K562 (cell line): Measurements from ENCODE around the gene RDH16. TPM values are rescaled to one million over a fixed set of nuclear protein-coding genes. Genes with fewer than 3 reads are reported as not detected.

Experiments
- ATAC-seq: fragments of 200-7000 bp; cut with Tn5 transposase; 3 replicates; pipeline ENCODE4 v1.9.1; 2020; ENCODE audit warnings: moderate library complexity
- BruUV-seq: library from RNA; stranded (reverse); fragments of 400-500 nt; replicated peaks from 2 replicates; lab custom pipeline; 2021; lab: Mats Ljungman, UMichigan
- CTCF ChIA-PET: fragments of 300-600 bp; formaldehyde crosslinking; extraction: SDS; loops from one replicate; lab custom pipeline; 2021; ENCODE audit warnings: low intra/inter-chr PET ratio; lab: Yijun Ruan, JAX
- POLR2A ChIA-PET: fragments of 300-600, 350-650 bp; sonication (Branson Sonifier 250); formaldehyde crosslinking; extraction: SDS; loops from one replicate; lab custom pipeline; 2021; ENCODE audit warnings: antibody characterized with exemption, inconsistent platforms; lab: Yijun Ruan, JAX
- DNase-seq, 4 experiments: peaks; one replicate each; pipeline versions ENCODE4 v3.0.0 to v3.0.0-alpha.2; 2011 to 2018; ENCODE audit warnings: low spot score in 3 of 4, mixed read lengths in 3 of 4; ENCODE audit errors: extremely low read depth in 1 of 4
- FAIRE-seq: peaks from 2 replicates; lab custom pipeline; 2011; peaks lifted over from hg19 to GRCh38; lab: Jason Lieb, UNC
- H2AFZ ChIP-seq: 2 replicates; pipeline ENCODE4 v1.6.0; 2011; ENCODE audit warnings: low read depth, low read length, control low read depth, inconsistent platforms
- H3K27ac ChIP-seq: fragments of 200-600 bp; 3 replicates; pipeline ENCODE4 v1.8.0; 2011; ENCODE audit warnings: low read depth, mild to moderate bottlenecking, control low read depth, inconsistent platforms, low read length, moderate library complexity, mixed read lengths; ENCODE audit errors: extremely low read depth
- H3K27me3 ChIP-seq, 2 experiments: fragments of 300-600 bp in 1 of 2; 2 replicates in 1 of 2; 3 replicates in 1 of 2; pipeline versions ENCODE4 v1.6.0 to v1.8.0; 2011; ENCODE audit warnings: inconsistent platforms in 2 of 2, low read length in 2 of 2, mild to moderate bottlenecking in 1 of 2, mixed read lengths in 1 of 2, moderate library complexity in 1 of 2; ENCODE audit not compliant: control insufficient read depth in 2 of 2, insufficient read depth in 2 of 2
- H3K36me3 ChIP-seq: fragments of 300-600 bp; 3 replicates; pipeline ENCODE4 v1.8.0; 2011; ENCODE audit warnings: mild to moderate bottlenecking, low read length, inconsistent platforms; ENCODE audit not compliant: control insufficient read depth, insufficient read depth
- H3K4me1 ChIP-seq, 2 experiments: fragments of 200-600 bp in 1 of 2; replicated peaks in 1 of 2; 2 replicates in 1 of 2; 3 replicates in 1 of 2; pipeline versions ENCODE4 v1.5.1 to v1.8.0; 2011; ENCODE audit warnings: inconsistent platforms in 2 of 2, low read length in 2 of 2, mild to moderate bottlenecking in 1 of 2, mixed read lengths in 1 of 2, moderate library complexity in 1 of 2; ENCODE audit not compliant: control insufficient read depth in 2 of 2, insufficient read depth in 2 of 2
- H3K4me2 ChIP-seq: 2 replicates; pipeline ENCODE4 v1.6.1; 2011; ENCODE audit warnings: low read length, control low read depth, inconsistent platforms, mixed read lengths; ENCODE audit not compliant: insufficient read depth
- H3K4me3 ChIP-seq: fragments of 200-600 bp; sonication (generic), shearing (Covaris generic); 2 replicates; pipeline ENCODE4 v1.5.1; 2016; ENCODE audit warnings: control low read depth, inconsistent platforms
- H3K79me2 ChIP-seq: fragments of 200-600 bp; 3 replicates; pipeline ENCODE4 v1.8.0; 2011; ENCODE audit warnings: low read length, inconsistent platforms; ENCODE audit not compliant: control insufficient read depth, insufficient read depth
- H3K9ac ChIP-seq, 2 experiments: 2 replicates each; pipeline versions ENCODE4 v1.6.0 to v1.6.1; 2011; ENCODE audit warnings: low read depth in 2 of 2, low read length in 2 of 2, control low read depth in 1 of 2, inconsistent platforms in 1 of 2, mild to moderate bottlenecking in 1 of 2, mixed read lengths in 1 of 2; ENCODE audit not compliant: insufficient read depth in 1 of 2
- H3K9me1 ChIP-seq: one replicate; pipeline ENCODE4 v1.6.0; 2011; ENCODE audit warnings: inconsistent platforms, mild to moderate bottlenecking, low read length, moderate library complexity; ENCODE audit not compliant: control insufficient read depth, insufficient read depth
- H3K9me3 ChIP-seq: replicated peaks from 2 replicates; pipeline ENCODE4 v1.5.1; 2011; ENCODE audit warnings: low read depth, low read length, inconsistent platforms; ENCODE audit not compliant: control insufficient read depth, insufficient read depth
- H4K20me1 ChIP-seq: replicated peaks from 2 replicates; pipeline ENCODE4 v1.6.1; 2011; ENCODE audit warnings: low read length, inconsistent platforms, mixed read lengths; ENCODE audit not compliant: control insufficient read depth, insufficient read depth
- AFF4 ChIP-seq: sonication (generic); formaldehyde crosslinking; IDR thresholded peaks from 2 replicates; pipeline ENCODE4 v1.8.0; 2023; ENCODE audit warnings: mild to moderate bottlenecking, missing genetic modification reagents
- ARID1B ChIP-seq: fragments of 450-650 bp; IDR thresholded peaks from 2 replicates; pipeline ENCODE4 v1.6.1; 2016; ENCODE audit warnings: antibody characterized with exemption, mild to moderate bottlenecking, inconsistent platforms
- ATF1 ChIP-seq, 2 experiments: fragments of 450-650 bp in 1 of 2; IDR thresholded peaks; 2 replicates each; pipeline ENCODE4 v1.6.1; 2016; ENCODE audit warnings: missing compliant biosample characterization in 1 of 2, missing genetic modification characterization in 1 of 2
- CXXC5 ChIP-seq: fragments of 250-450 bp; sonication (Bioruptor Pico); IDR thresholded peaks from 2 replicates; pipeline ENCODE4 v1.8.0; 2022; ENCODE audit warnings: inconsistent platforms, mild to moderate bottlenecking, moderate library complexity
- DPF2 ChIP-seq: fragments of 450-650 bp; IDR thresholded peaks from 2 replicates; pipeline ENCODE4 v1.6.1; 2016
- FOSL1 ChIP-seq: fragments of 200-800 bp; sonication (Bioruptor generic); conservative IDR thresholded peaks from 2 replicates; pipeline ENCODE4 v1.6.1; 2016; ENCODE audit warnings: missing genetic modification characterization, missing compliant biosample characterization
- FOXP1 ChIP-seq: sonication (generic); formaldehyde crosslinking; IDR thresholded peaks from 2 replicates; pipeline ENCODE4 v1.8.0; 2022; ENCODE audit warnings: mild to moderate bottlenecking, missing genetic modification reagents
- HDAC8 ChIP-seq: fragments of 450-650 bp; IDR thresholded peaks from 2 replicates; pipeline ENCODE4 v1.6.1; 2016; ENCODE audit warnings: mild to moderate bottlenecking, missing genetic modification characterization, moderate library complexity, missing compliant biosample characterization
- MLLT1 ChIP-seq, 2 experiments: fragments of 450-650 bp; IDR thresholded peaks; 2 replicates each; pipeline ENCODE4 v1.6.1; 2016
- MYBL2 ChIP-seq, 2 experiments: fragments of 450-650 bp in 1 of 2; sonication (generic) in 1 of 2; formaldehyde crosslinking in 1 of 2; IDR thresholded peaks; 2 replicates each; pipeline versions ENCODE4 v1.6.1 to v1.8.1; 2017 to 2022; ENCODE audit warnings: borderline replicate concordance in 1 of 2, inconsistent platforms in 1 of 2, low read depth in 1 of 2, mild to moderate bottlenecking in 1 of 2, missing genetic modification reagents in 1 of 2, moderate library complexity in 1 of 2
- POLR2AphosphoS5 ChIP-seq: IDR thresholded peaks from 2 replicates; pipeline ENCODE4 v1.6.1; 2011; ENCODE audit warnings: mild to moderate bottlenecking, low read depth, low read length, moderate library complexity; ENCODE audit not compliant: control insufficient read depth, insufficient read depth
- RFX1 ChIP-seq: fragments of 450-650 bp; IDR thresholded peaks from 2 replicates; pipeline ENCODE4 v1.6.1; 2016; ENCODE audit warnings: mild to moderate bottlenecking, moderate library complexity
- SPI1 ChIP-seq: IDR thresholded peaks from 2 replicates; pipeline ENCODE4 v1.6.1; 2011; ENCODE audit warnings: low read depth, low read length, control low read depth, borderline replicate concordance
- ZNF395 ChIP-seq: fragments of 200-800 bp; sonication (Bioruptor generic); IDR thresholded peaks from 2 replicates; pipeline ENCODE4 v1.6.1; 2017; ENCODE audit warnings: missing genetic modification characterization, missing compliant biosample characterization
- WGBS: fragments of 100-300 bp; shearing (Covaris generic); methylation state at CpG from one replicate; pipeline ENCODE4 v1.1.6; 2016; ENCODE audit warnings: low coverage, mixed read lengths; ENCODE audit not compliant: insufficient coverage; ENCODE audit errors: missing lambda C conversion rate; 5-methylcytosine and 5-hydroxymethylcytosine counted together
- in situ Hi-C: fragments of 300-500 bp; cut with MboI; formaldehyde crosslinking; loops from 4 replicates; pipeline ENCODE4 v1.15.0; 2018; ENCODE audit warnings: inconsistent platforms, mixed read lengths
- intact Hi-C: fragments of 100-400 bp; cut with micrococcal nuclease; formaldehyde crosslinking; loops from 2 replicates; pipeline ENCODE4 v1.14.2; 2022
- polyA plus RNA-seq, 8 experiments: library from polyadenylated mRNA; depleted of rRNA in 4 of 8; stranded (reverse) in 5 of 8; unstranded in 3 of 8; fragments of >200 nt; fragmentation: Nextera tagmentation in 2 of 8; fragmentation: Illumina TruSeq in 1 of 8; extraction: Ambion mirVana in 2 of 8; extraction: Trizol in 1 of 8; gene quantifications; 2 replicates each; pipeline versions ENCODE4 v1.2.1 to v1.2.3, GENCODE V29; 2011 to 2014; ENCODE audit warnings: inconsistent platforms in 1 of 8, missing spikeins in 1 of 8
- total RNA-seq, 7 experiments: library from RNA; depleted of rRNA in 6 of 7; stranded (reverse); fragments of >200 nt in 6 of 7; fragmentation: Illumina TruSeq in 2 of 7; extraction: Trizol in 2 of 7; gene quantifications; 2 replicates each; pipeline versions ENCODE4 v1.2.1 to v1.2.3, GENCODE V29; 2011 to 2021; ENCODE audit warnings: low replicate concordance in 1 of 7

The RDH16 gene
- total and polyA plus RNA-seq, 9 of the 15 experiments (the other 6 are each of a cell fraction or from before 2014, with no cell fraction given): 0.11 to 0.52 (median 0.22) TPM; not detected in 1

GRCh38 chr12:56932146-56932545 is 25.3 kb downstream of the RDH16 start:
- Histone ChIP-seq H3K9me1 (no peaks in the 10 kb centered on the region), H3K9ac (peak overlapping the region in 1 of 2 experiments; percentile 69; a peak in 2 of 4 replicates), H2AFZ (peak overlapping the region; percentile 79), H3K9me3 (no peaks in the 10 kb centered on the region), H3K27ac (peak overlapping the region; percentile 82), H3K79me2 (no peaks in the 10 kb centered on the region), H3K36me3 (no peaks in the 10 kb centered on the region), H3K4me2 (peak overlapping the region; percentile 82), H3K4me3 (no peak overlapping the region), H3K27me3 (no peaks in the 10 kb centered on the region), H4K20me1 (no peaks in the 10 kb centered on the region), H3K4me1 (peaks cover 34 to 46% of the 10 kb centered on the region in 2 experiments)
- no peak for FAIRE-seq
- intact Hi-C loops: loop anchor here (5.0 kb wide), 1 partner anchor 55 kb away; no protein-coding TSS in a partner anchor
- peak in 1 of 4 experiments; percentile 18 for DNase-seq
- BruUV-seq: no TSS peak
- in situ Hi-C loops: no loop called here
- no peak for ATAC-seq
- WGBS: 58% methylated on average over 5 of the region's 5 CpGs
- ChIA-PET POLR2A (interaction anchor here (0.9 kb wide), 1 partner anchor 92 kb away, joined by 4 read pairs; no protein-coding TSS in a partner anchor), CTCF (no interaction called here)
- TF ChIP-seq POLR2AphosphoS5 (no peak), ATF1 (CRISPR knock-in tag; IDR thresholded peaks at IDR 0.05) (no peak), ATF1 (tag; IDR thresholded peaks at IDR 0.05) (no peak), ZNF395 (CRISPR knock-in tag) (peak; percentile 21; the same call in 1 of the 2 replicates), FOSL1 (tag) (no peak), CXXC5 (CRISPR knock-in tag) (0 out of 2 replicates have a peak, but pooled peaks have one; percentile 6), ARID1B (no peak), FOXP1 (CRISPR knock-in tag) (no peak), MLLT1 (IDR thresholded peaks at IDR 0.05) (0 out of 4 replicates have a peak, but pooled peaks of 1 of the 2 experiments have one; percentile 23), RFX1 (no peak), MYBL2 (IDR thresholded peaks at IDR 0.05; ENCODE audit: low read depth) (no peak), MYBL2 (CRISPR knock-in tag; IDR thresholded peaks at IDR 0.05; ENCODE audit: borderline replicate concordance) (no peak), DPF2 (no peak), HDAC8 (tag) (no peak), SPI1 (no peak), AFF4 (CRISPR knock-in tag) (0 out of 2 replicates have a peak, but pooled peaks have one; percentile 34)
